Measurements from ENCODE around the gene ZNF593. TPM values are rescaled to one million over a fixed set of nuclear protein-coding genes. Genes with fewer than 3 reads are reported as not detected.

Gene ZNF593
- total RNA-seq, 4 donors from 2014 or later: 18.4 to 64.1 (median 42.5) TPM

- ATAC-seq (ENCODE audit: low FRiP score): no peak
- no peak for DNase-seq (ENCODE audit: low spot score)
- no peak for TF ChIP-seq CTCF (IDR thresholded peaks at IDR 0.05)
These were observed 18.2 kb downstream of the ZNF593 start for GRCh38 chr1:26187882-26188281.

- ATAC-seq (ENCODE audit: low FRiP score): no peak
- no peak for DNase-seq (ENCODE audit: low spot score)
- TF ChIP-seq CTCF (IDR thresholded peaks at IDR 0.05): no peak
These were observed 18.8 kb downstream of the ZNF593 start for GRCh38 chr1:26188477-26188876.

GRCh38 chr1:26189331-26189730 lies 19.6 kb downstream of the ZNF593 start:
- no peak for TF ChIP-seq CTCF (IDR thresholded peaks at IDR 0.05)
- no peak for DNase-seq (ENCODE audit: low spot score)
- ATAC-seq (ENCODE audit: low FRiP score): no peak

GRCh38 chr1:26189751-26190275 lies 20.1 kb downstream of the ZNF593 start:
- DNase-seq (ENCODE audit: low spot score) (no peak), ATAC-seq (ENCODE audit: low FRiP score) (no peak)
- TF ChIP-seq CTCF (IDR thresholded peaks at IDR 0.05): no peak

- TF ChIP-seq CTCF (IDR thresholded peaks at IDR 0.05): no peak
- no peak for DNase-seq (ENCODE audit: low spot score)
- ATAC-seq (ENCODE audit: low FRiP score): no peak
These were observed 20.8 kb downstream of the ZNF593 start, which contains the start of gene CATSPER4 for GRCh38 chr1:26190373-26190987. CATSPER4 (plus strand) TSS chr1:26190602; CDS start chr1:26190628, 26 bp downstream.

- no peak for TF ChIP-seq CTCF (IDR thresholded peaks at IDR 0.05)
- ATAC-seq (ENCODE audit: low FRiP score) (no peak), DNase-seq (ENCODE audit: low spot score) (no peak)
These were observed 22.0 kb downstream of the ZNF593 start for GRCh38 chr1:26191739-26192138.

GRCh38 chr1:26195805-26196204 lies 26.1 kb downstream of the ZNF593 start:
- no peak for TF ChIP-seq CTCF (IDR thresholded peaks at IDR 0.05)
- ATAC-seq (ENCODE audit: low FRiP score) (no peak), DNase-seq (ENCODE audit: low spot score) (no peak)
